K562 (cell line): Measurements from ENCODE around the gene INO80C. TPM values are rescaled to one million over a fixed set of nuclear protein-coding genes. Genes with fewer than 3 reads are reported as not detected.

Experiments used
- ATAC-seq: fragments of 200-7000 bp; cut with Tn5 transposase; 3 replicates; pipeline ENCODE4 v1.9.1; 2020; ENCODE audit warnings: moderate library complexity
- BruUV-seq: library from RNA; stranded (reverse); fragments of 400-500 nt; replicated peaks from 2 replicates; lab custom pipeline; 2021; lab: Mats Ljungman, UMichigan
- CTCF ChIA-PET: fragments of 300-600 bp; formaldehyde crosslinking; extraction: SDS; loops from one replicate; lab custom pipeline; 2021; ENCODE audit warnings: low intra/inter-chr PET ratio; lab: Yijun Ruan, JAX
- POLR2A ChIA-PET: fragments of 300-600, 350-650 bp; sonication (Branson Sonifier 250); formaldehyde crosslinking; extraction: SDS; loops from one replicate; lab custom pipeline; 2021; ENCODE audit warnings: antibody characterized with exemption, inconsistent platforms; lab: Yijun Ruan, JAX
- DNase-seq, 4 experiments: peaks; one replicate each; pipeline versions ENCODE4 v3.0.0 to v3.0.0-alpha.2; 2011 to 2018; ENCODE audit warnings: low spot score in 3 of 4, mixed read lengths in 3 of 4; ENCODE audit errors: extremely low read depth in 1 of 4
- FAIRE-seq: peaks from 2 replicates; lab custom pipeline; 2011; peaks lifted over from hg19 to GRCh38; lab: Jason Lieb, UNC
- H2AFZ ChIP-seq: 2 replicates; pipeline ENCODE4 v1.6.0; 2011; ENCODE audit warnings: low read depth, low read length, control low read depth, inconsistent platforms
- H3K27ac ChIP-seq: fragments of 200-600 bp; 3 replicates; pipeline ENCODE4 v1.8.0; 2011; ENCODE audit warnings: low read depth, mild to moderate bottlenecking, control low read depth, inconsistent platforms, low read length, moderate library complexity, mixed read lengths; ENCODE audit errors: extremely low read depth
- H3K27me3 ChIP-seq, 2 experiments: fragments of 300-600 bp in 1 of 2; 2 replicates in 1 of 2; 3 replicates in 1 of 2; pipeline versions ENCODE4 v1.6.0 to v1.8.0; 2011; ENCODE audit warnings: inconsistent platforms in 2 of 2, low read length in 2 of 2, mild to moderate bottlenecking in 1 of 2, mixed read lengths in 1 of 2, moderate library complexity in 1 of 2; ENCODE audit not compliant: control insufficient read depth in 2 of 2, insufficient read depth in 2 of 2
- H3K36me3 ChIP-seq: fragments of 300-600 bp; 3 replicates; pipeline ENCODE4 v1.8.0; 2011; ENCODE audit warnings: mild to moderate bottlenecking, low read length, inconsistent platforms; ENCODE audit not compliant: control insufficient read depth, insufficient read depth
- H3K4me1 ChIP-seq, 2 experiments: fragments of 200-600 bp in 1 of 2; replicated peaks in 1 of 2; 2 replicates in 1 of 2; 3 replicates in 1 of 2; pipeline versions ENCODE4 v1.5.1 to v1.8.0; 2011; ENCODE audit warnings: inconsistent platforms in 2 of 2, low read length in 2 of 2, mild to moderate bottlenecking in 1 of 2, mixed read lengths in 1 of 2, moderate library complexity in 1 of 2; ENCODE audit not compliant: control insufficient read depth in 2 of 2, insufficient read depth in 2 of 2
- H3K4me2 ChIP-seq: 2 replicates; pipeline ENCODE4 v1.6.1; 2011; ENCODE audit warnings: low read length, control low read depth, inconsistent platforms, mixed read lengths; ENCODE audit not compliant: insufficient read depth
- H3K4me3 ChIP-seq: fragments of 200-600 bp; sonication (generic), shearing (Covaris generic); 2 replicates; pipeline ENCODE4 v1.5.1; 2016; ENCODE audit warnings: control low read depth, inconsistent platforms
- H3K79me2 ChIP-seq: fragments of 200-600 bp; 3 replicates; pipeline ENCODE4 v1.8.0; 2011; ENCODE audit warnings: low read length, inconsistent platforms; ENCODE audit not compliant: control insufficient read depth, insufficient read depth
- H3K9ac ChIP-seq, 2 experiments: 2 replicates each; pipeline versions ENCODE4 v1.6.0 to v1.6.1; 2011; ENCODE audit warnings: low read depth in 2 of 2, low read length in 2 of 2, control low read depth in 1 of 2, inconsistent platforms in 1 of 2, mild to moderate bottlenecking in 1 of 2, mixed read lengths in 1 of 2; ENCODE audit not compliant: insufficient read depth in 1 of 2
- H3K9me1 ChIP-seq: one replicate; pipeline ENCODE4 v1.6.0; 2011; ENCODE audit warnings: inconsistent platforms, mild to moderate bottlenecking, low read length, moderate library complexity; ENCODE audit not compliant: control insufficient read depth, insufficient read depth
- H3K9me3 ChIP-seq: replicated peaks from 2 replicates; pipeline ENCODE4 v1.5.1; 2011; ENCODE audit warnings: low read depth, low read length, inconsistent platforms; ENCODE audit not compliant: control insufficient read depth, insufficient read depth
- H4K20me1 ChIP-seq: replicated peaks from 2 replicates; pipeline ENCODE4 v1.6.1; 2011; ENCODE audit warnings: low read length, inconsistent platforms, mixed read lengths; ENCODE audit not compliant: control insufficient read depth, insufficient read depth
- CC2D1A ChIP-seq: fragments of 450-650 bp; IDR thresholded peaks from 2 replicates; pipeline ENCODE4 v1.6.1; 2017; ENCODE audit warnings: mild to moderate bottlenecking
- E2F6 ChIP-seq, 2 experiments: IDR thresholded peaks; 2 replicates each; pipeline ENCODE4 v1.6.1; 2011; ENCODE audit warnings: borderline replicate concordance in 1 of 2, control low read depth in 1 of 2, low read depth in 1 of 2, low read length in 1 of 2, mild to moderate bottlenecking in 1 of 2, mixed read lengths in 1 of 2, moderate library complexity in 1 of 2; ENCODE audit not compliant: insufficient read depth in 1 of 2, insufficient read length in 1 of 2, poor library complexity in 1 of 2, severe bottlenecking in 1 of 2; ENCODE audit errors: extremely low read depth in 1 of 2
- GATAD2B ChIP-seq: fragments of 450-650 bp; IDR thresholded peaks from 2 replicates; pipeline ENCODE4 v1.6.1; 2017; ENCODE audit warnings: mild to moderate bottlenecking, borderline replicate concordance
- KHSRP ChIP-seq: fragments of 450-650 bp; IDR thresholded peaks from 2 replicates; pipeline ENCODE4 v1.6.1; 2017
- MEIS2 ChIP-seq: fragments of 450-650 bp; IDR thresholded peaks from 2 replicates; pipeline ENCODE4 v1.6.1; 2014; ENCODE audit warnings: mild to moderate bottlenecking; ENCODE audit not compliant: partially characterized antibody
- PHB ChIP-seq: fragments of 250-450 bp; sonication (Bioruptor Pico); IDR thresholded peaks from 2 replicates; pipeline ENCODE4 v1.5.0; 2021
- WGBS: fragments of 100-300 bp; shearing (Covaris generic); methylation state at CpG from one replicate; pipeline ENCODE4 v1.1.6; 2016; ENCODE audit warnings: low coverage, mixed read lengths; ENCODE audit not compliant: insufficient coverage; ENCODE audit errors: missing lambda C conversion rate; 5-methylcytosine and 5-hydroxymethylcytosine counted together
- in situ Hi-C: fragments of 300-500 bp; cut with MboI; formaldehyde crosslinking; loops from 4 replicates; pipeline ENCODE4 v1.15.0; 2018; ENCODE audit warnings: inconsistent platforms, mixed read lengths
- intact Hi-C: fragments of 100-400 bp; cut with micrococcal nuclease; formaldehyde crosslinking; loops from 2 replicates; pipeline ENCODE4 v1.14.2; 2022
- polyA plus RNA-seq, 8 experiments: library from polyadenylated mRNA; depleted of rRNA in 4 of 8; stranded (reverse) in 5 of 8; unstranded in 3 of 8; fragments of >200 nt; fragmentation: Nextera tagmentation in 2 of 8; fragmentation: Illumina TruSeq in 1 of 8; extraction: Ambion mirVana in 2 of 8; extraction: Trizol in 1 of 8; gene quantifications; 2 replicates each; pipeline versions ENCODE4 v1.2.1 to v1.2.3, GENCODE V29; 2011 to 2014; ENCODE audit warnings: inconsistent platforms in 1 of 8, missing spikeins in 1 of 8
- total RNA-seq, 7 experiments: library from RNA; depleted of rRNA in 6 of 7; stranded (reverse); fragments of >200 nt in 6 of 7; fragmentation: Illumina TruSeq in 2 of 7; extraction: Trizol in 2 of 7; gene quantifications; 2 replicates each; pipeline versions ENCODE4 v1.2.1 to v1.2.3, GENCODE V29; 2011 to 2021; ENCODE audit warnings: low replicate concordance in 1 of 7

The INO80C gene
- total and polyA plus RNA-seq, 9 of the 15 experiments (the other 6 are each of a cell fraction or from before 2014, with no cell fraction given): 14.3 to 53.3 (median 46.6) TPM

- Histone ChIP-seq H4K20me1 (no peaks in the 10 kb centered on the region), H3K4me2 (no peak overlapping the region), H3K9ac (no peak overlapping the region), H3K79me2 (no peaks in the 10 kb centered on the region), H3K9me1 (no peaks in the 10 kb centered on the region), H3K4me3 (no peak overlapping the region), H3K27me3 (no peaks in the 10 kb centered on the region; a peak in 1 of 5 replicates), H3K9me3 (no peaks in the 10 kb centered on the region), H2AFZ (peak overlapping the region; percentile 53; the same call in 1 of the 2 replicates), H3K27ac (no peak overlapping the region), H3K4me1 (peaks cover 3 to 15% of the 10 kb centered on the region in 2 experiments; a peak in 2 of 5 replicates), H3K36me3 (no peaks in the 10 kb centered on the region)
- in situ Hi-C loops (no loop called here), intact Hi-C loops (no loop called here)
- no TSS peak for BruUV-seq
- ATAC-seq: no peak
- 8% methylated on average over 2 of the region's 2 CpGs for WGBS
- no peak for DNase-seq
- TF ChIP-seq KHSRP (no peak), MEIS2 (no peak), GATAD2B (no peak), E2F6 (IDR thresholded peaks at IDR 0.05; ENCODE audit: borderline replicate concordance in 1 of 2, extremely low read depth in 1 of 2, insufficient read depth in 1 of 2, insufficient read length in 1 of 2, low read depth in 1 of 2, low read length in 1 of 2, poor library complexity in 1 of 2, severe bottlenecking in 1 of 2) (no peak), CC2D1A (no peak), PHB (CRISPR knock-in tag) (no peak)
- CTCF ChIA-PET: interaction anchor here (0.6 kb wide), 2 partner anchors 59 to 168 kb away, joined by 3 read pairs; partner anchors contain the start of gene ZNF24
- POLR2A ChIA-PET: interaction anchor here (0.8 kb wide), 1 partner anchor 9 kb away, joined by 3 read pairs; no protein-coding TSS in a partner anchor
- no peak for FAIRE-seq
These were observed 15.0 kb upstream of the INO80C start for GRCh38 chr18:35512761-35513160.
